Astrocyte of the spinal cord (primary cell): Measurements from ENCODE around the gene KRTCAP2.

Experiments
- DNase-seq: peaks from one replicate; pipeline ENCODE4 v3.0.0; 2011; ENCODE audit warnings: low read depth, low spot score
- H3K4me3 ChIP-seq: 2 replicates; pipeline ENCODE4 v1.5.1; 2011; ENCODE audit warnings: low read depth, mild to moderate bottlenecking, low read length, moderate library complexity
- in situ Hi-C: cut with HindIII; loops from 2 replicates; pipeline ENCODE4 v1.10.0; 2017; ENCODE audit warnings: low sequenced_read_pairs
- TF ChIP-seq, protein P1 (sequence below): IDR thresholded peaks from 2 replicates; pipeline ENCODE4 v1.5.1; 2012; ENCODE audit warnings: low read depth, mild to moderate bottlenecking, low read length, inconsistent platforms

KRTCAP2 gene

DNA sequence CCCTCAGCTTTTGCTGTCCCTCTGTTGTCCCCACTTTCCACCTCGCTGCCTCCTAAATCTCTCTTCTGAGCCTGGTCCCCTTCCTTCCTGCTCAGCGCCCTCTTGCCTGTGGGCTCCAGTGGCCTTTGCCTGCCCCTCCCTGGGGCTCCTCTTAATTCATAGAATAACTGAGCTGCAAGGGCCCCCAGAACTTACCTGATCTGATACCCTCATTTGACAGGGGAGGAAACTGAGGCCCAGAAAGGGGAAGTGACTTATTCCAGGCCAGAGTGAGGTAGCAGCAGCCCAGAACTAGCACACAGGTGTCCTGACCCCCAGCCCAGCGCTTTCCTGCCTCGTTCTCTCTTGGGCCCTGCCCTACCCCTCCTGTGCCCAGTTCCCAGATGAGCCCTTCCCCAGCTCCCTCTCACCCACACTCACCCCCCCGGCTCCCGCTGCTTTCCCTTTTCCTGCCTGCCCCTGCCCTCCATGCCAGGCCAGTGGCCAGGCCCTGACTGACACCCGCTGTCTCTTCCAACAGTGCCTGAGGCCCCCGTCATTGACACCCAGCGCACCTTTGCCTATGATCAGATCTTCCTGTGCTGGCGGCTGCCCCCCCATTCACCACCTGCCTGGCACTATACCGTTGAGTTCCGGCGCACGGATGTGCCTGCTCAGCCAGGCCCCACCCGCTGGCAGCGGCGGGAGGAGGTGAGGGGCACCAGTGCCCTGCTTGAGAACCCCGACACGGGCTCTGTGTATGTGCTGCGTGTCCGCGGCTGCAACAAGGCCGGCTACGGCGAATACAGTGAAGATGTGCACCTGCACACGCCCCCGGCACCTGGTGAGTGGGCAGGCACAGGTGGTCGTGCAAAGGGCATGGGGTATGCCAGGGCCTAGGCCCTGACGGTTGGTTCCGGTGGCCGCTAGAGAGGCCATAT is 6.3 kb upstream of the KRTCAP2 start:
- in situ Hi-C loops, result no loop called here
- TF ChIP-seq, protein P1, sequence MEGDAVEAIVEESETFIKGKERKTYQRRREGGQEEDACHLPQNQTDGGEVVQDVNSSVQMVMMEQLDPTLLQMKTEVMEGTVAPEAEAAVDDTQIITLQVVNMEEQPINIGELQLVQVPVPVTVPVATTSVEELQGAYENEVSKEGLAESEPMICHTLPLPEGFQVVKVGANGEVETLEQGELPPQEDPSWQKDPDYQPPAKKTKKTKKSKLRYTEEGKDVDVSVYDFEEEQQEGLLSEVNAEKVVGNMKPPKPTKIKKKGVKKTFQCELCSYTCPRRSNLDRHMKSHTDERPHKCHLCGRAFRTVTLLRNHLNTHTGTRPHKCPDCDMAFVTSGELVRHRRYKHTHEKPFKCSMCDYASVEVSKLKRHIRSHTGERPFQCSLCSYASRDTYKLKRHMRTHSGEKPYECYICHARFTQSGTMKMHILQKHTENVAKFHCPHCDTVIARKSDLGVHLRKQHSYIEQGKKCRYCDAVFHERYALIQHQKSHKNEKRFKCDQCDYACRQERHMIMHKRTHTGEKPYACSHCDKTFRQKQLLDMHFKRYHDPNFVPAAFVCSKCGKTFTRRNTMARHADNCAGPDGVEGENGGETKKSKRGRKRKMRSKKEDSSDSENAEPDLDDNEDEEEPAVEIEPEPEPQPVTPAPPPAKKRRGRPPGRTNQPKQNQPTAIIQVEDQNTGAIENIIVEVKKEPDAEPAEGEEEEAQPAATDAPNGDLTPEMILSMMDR, result no peak
- H3K4me3 ChIP-seq, result no peak overlapping the region
- DNase-seq, result no peak

DNA sequence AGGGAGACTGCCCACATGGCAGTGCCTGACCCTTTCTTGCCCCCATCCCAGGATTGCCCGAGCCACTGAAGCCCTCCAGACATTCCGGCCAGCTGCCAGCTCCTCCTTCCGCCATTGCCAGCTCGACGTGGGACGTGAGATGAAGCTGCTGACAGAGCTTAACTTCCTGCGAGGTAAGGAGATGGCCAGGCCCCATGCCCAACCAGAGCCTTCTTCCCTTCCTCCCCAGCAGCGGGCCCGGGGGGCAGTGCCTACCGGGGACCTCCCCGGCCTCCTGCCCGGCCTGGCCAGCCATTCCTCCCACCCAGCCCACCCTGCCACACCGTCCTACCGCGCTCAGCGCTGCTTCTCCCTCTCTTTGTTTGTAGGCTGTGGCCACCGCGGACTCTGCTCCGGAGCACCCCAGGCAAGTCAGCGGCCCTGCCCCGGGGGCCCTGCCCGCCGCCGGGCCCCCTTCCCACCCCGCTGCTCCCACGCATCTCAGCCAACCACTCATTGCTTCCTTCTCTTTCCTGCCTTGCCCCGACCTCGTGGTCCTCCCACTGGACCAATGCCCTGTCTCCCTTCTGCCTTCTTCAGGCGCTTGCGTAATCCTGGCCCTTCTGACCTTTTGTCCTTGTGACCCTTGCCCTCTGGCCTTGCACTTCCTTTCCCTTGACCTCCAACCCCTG is 5.5 kb upstream of the KRTCAP2 start:
- in situ Hi-C loops, result no loop called here
- TF ChIP-seq, protein P1, result no peak
- DNase-seq, result no peak
- no peak overlapping the region for H3K4me3 ChIP-seq

DNA sequence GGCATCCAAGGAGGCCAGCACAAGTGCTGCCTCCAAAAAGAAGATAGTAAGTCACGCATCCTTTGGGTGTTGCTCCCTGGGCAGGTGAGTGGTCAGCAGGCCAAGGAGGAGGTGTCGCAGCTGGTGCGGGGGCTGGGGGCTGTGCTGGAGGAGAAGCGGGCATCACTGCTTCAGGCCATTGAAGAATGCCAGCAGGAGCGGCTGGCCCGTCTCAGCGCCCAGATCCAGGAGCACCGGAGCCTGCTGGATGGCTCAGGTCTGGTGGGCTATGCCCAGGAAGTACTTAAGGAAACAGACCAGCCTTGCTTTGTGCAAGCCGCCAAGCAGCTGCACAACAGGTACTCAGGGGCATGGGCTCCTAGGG is 4.8 kb upstream of the KRTCAP2 start:
- in situ Hi-C loops, result no loop called here
- no peak for DNase-seq
- H3K4me3 ChIP-seq, result no peak overlapping the region
- TF ChIP-seq, protein P1, result no peak

DNA sequence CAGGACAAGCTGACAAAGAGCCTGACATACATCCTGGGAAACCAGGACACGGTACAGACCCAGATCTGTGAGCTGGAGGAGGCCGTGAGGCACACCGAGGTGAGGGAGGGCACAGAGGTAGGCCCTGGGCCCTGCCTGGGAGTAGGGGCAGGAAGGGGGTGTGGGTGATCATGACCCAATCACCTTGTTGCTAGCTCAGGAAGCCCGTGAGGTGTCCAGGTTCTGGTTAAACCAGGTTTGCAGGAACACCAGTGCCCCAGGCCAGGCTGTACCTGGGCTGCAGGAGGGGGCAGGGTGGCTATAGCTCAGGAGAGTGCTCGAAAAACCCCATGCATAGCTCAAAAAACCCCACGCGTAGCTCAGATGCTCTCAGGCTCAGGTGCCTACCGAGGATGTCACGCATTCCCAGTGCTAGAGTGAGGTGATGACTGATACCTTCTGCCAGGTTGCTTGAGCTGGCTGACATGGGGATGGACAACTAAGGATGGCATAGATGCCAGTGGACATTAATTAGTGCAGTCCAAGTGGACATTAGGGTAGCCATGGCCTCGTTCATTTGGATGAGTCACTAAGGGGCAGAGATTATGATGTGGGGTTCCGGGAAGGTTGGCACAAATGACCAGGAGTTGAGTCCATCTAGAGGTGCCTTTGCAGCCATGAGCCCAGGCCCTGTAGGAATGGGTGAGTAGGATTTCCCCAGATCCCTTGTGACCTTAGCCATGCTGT is 4.3 kb upstream of the KRTCAP2 start:
- in situ Hi-C loops, result no loop called here
- TF ChIP-seq, protein P1, result no peak
- H3K4me3 ChIP-seq, result no peak overlapping the region
- no peak for DNase-seq

DNA sequence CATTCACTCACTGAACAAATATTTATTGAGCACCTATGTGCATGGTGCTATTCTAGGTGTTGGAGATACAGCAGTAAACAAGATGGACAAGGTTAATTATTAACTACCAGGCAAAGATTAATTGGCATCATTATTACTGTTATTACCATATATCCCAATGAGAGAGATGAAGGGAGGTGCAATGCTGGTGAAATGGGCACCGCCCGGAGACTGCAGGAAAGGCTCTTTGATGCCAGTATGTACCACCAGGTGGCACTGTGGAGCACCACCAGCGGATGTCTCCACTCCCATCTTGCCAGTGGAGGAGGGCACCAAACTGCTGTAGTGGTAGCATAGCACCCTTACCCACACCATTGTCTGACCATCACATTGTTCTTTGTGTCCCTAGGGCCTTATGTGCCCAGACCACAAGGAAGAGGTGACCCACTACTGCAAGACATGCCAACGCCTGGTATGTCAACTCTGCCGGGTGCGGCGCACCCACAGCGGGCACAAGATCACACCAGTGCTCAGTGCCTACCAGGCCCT is 3.5 kb upstream of the KRTCAP2 start:
- DNase-seq, result peak; percentile 56
- in situ Hi-C loops, result no loop called here
- no peak overlapping the region for H3K4me3 ChIP-seq
- TF ChIP-seq, protein P1, result peak; percentile 92

DNA sequence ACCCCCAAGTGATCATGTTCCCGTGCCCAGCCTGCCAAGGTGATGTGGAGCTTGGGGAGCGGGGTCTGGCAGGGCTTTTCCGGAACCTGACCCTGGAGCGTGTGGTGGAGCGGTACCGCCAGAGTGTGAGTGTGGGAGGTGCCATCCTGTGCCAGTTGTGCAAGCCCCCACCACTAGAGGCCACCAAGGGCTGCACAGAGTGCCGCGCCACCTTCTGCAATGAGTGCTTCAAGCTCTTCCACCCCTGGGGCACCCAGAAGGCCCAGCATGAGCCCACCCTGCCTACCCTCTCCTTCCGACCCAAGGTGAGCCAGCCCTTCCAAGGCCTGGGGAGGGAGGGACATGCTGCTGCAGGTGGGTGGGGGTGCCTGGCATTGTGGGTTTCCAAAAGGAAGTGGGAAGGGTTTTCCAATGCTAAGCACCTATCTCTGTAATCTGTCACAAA is 2.8 kb upstream of the KRTCAP2 start:
- no peak overlapping the region for H3K4me3 ChIP-seq
- in situ Hi-C loops, result no loop called here
- TF ChIP-seq, protein P1, result peak; percentile 4
- no peak for DNase-seq
